GM21825 (cell line): ENCODE measurements around the gene ANO3.

Experiments
- ATAC-seq: cut with Tn5 transposase; IDR thresholded peaks from one replicate; pipeline ENCODE4 v1.9.1; 2021; ENCODE audit warnings: mild to moderate bottlenecking, moderate library complexity; ENCODE audit not compliant: unreplicated experiment

The ANO3 gene

DNA sequence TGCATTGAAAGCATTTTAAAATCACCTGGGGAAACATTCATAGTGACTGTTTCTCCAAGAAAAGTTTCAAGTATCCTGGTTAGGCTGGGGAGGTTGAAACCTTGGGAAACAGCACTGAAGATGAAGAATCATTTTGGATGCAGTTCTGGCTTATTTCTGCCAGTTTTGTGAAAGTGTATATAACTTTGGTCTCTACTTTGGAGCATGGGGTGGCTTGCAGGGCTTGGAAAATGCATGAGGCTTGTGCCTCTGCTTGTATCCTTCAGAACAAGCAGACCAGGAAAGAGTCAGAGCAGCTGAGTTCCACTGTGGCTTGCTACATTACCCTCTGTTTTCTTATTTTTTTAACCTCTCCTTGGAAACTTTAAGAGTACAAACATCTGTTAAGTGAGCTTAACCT, 370.5 kb downstream of the ANO3 start:
- no peak for ATAC-seq

DNA sequence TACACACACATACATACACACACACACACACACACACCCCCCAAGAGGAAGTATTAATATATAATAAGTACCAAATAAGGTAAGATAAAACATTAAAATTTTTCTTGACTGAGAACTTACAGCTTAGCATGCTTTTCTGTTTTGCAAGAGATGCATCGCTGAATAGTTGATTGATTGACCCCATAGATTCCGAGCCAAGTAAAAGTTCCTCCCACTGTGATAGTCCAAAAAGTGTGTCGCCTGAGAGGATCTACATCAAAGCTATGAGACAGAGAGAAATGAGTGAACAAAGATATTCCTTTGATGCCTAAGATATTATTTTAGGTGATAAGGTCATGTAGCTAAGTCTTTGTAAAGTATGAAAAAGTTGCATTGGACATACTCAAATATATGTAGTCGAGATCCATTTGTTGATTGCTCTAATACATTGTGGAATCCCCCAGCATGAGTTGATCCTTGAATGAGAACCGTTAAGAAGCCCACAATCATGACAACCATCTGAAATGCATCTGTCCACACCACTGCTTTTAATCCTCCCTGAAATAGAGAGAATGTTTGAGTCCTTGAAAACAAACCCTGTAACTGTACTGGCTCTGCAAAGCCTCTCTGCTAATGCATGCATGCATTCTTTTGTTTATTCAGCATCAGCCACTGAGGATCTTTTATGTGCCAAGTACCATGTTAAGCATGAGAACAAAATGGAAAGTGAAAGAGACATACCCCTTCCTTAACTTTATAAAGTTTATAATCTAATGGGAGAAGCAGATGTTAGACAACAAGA, 371.7 kb downstream of the ANO3 start:
- ATAC-seq = no peak

DNA sequence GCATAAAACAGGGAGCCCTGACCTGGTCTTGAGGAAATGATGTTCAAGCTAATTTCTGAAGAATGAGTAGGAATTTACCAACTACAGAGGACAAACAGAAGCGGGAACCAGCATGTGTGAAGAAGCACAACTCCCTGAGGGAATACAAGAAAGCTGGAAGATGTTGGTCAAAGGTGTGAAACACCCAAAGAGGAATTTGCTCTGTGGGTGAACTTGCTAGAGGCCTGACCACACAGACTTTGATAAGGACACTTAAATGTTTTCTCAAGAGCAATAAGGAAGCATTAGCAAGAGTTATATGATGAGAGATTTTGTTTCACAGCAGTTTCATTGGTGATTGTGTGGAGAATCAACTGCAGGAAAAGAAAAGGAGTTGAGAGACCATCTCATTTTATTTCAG, 372.3 kb downstream of the ANO3 start:
- no peak for ATAC-seq

DNA sequence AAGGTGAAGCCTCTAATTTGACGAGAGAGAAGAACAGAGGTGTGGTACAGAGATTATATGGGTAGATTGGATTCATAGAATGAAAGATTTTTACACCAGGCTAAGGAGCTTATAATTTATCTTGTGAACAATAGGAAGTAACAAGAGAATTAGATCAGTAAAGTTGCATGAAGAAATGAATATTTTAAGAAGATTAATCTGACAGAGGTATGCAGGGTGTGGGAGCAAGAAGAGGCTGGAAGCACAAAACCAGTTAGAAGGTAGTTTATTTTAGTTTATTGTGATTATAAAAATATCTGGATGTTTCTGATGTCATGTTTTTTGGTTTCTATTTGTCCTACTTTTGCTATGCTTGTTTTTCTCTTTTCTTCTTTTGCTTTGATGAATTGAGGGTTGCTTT, 374.3 kb downstream of the ANO3 start:
- ATAC-seq = no peak

DNA sequence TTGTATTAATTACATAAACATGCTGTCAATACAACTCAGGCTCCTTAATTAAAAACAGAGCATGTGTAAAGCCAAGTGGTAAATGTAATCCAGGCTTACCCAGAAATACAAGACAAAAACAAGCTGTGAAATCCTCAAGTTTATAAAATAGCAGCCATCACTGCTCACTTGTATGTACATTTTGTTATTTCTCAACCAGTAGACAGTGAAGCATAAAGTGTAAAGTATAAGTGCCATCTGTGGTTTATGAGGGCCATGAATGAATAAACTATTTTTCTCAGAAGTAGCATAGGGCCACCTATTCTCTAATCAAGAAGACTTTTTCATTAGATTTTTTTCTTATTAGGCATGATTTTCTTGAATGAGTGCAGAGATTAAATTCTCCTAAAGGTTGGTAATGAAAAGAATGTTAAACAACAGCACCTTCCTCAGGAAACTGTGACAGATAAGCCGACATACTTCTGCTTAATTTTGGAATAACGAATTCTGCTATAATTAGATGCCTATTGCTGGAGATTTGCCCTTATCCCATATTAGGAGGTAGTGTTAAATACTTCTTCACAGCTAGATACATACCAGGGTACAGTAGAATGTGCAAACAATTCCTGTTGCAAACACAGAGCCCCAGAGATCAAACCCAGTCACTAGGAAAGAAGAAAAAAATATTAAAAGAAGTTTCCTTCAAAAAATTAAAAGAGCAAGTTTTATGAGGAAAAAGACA, 377.0 kb downstream of the ANO3 start:
- ATAC-seq = no peak

DNA sequence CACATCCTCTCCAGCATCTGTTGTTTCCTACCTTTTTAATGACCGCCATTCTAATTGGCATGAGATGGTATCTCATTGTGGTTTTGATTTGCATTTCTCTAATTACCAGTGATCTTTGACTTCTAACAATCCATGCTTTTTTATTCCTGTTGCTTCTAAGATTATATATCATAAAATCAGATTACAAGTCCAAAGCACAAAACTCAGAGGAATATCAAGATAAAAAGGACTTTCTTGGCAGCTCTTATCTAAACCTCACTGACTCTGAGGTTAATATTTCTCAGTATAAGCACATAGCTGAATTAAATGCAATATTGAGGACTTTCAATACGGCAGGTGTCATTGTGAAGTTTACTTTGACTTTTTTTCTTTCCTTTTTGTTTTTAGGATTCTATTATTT, 378.6 kb downstream of the ANO3 start:
- no peak for ATAC-seq

DNA sequence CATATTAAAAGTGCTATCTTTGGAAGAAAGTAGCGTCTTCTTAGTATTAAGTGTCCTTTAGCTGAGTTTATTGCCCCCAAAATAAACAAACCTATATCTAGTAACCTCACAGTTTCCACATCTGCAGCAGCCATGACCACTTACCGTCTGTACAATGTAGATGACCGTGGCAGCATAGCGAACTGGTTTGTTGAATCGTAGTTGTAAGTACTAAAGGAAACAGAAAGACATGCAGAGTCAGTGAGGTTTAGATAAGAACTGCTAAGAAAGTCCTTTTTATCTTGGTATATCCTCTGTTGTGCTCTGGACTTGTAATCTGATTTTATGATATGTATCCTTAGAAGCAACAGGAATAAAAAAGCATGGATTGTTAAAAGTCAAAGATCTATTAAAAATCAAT, 380.6 kb downstream of the ANO3 start:
- no peak for ATAC-seq
